K562 (cell line): ENCODE data around the gene FBXL12. TPM values are rescaled to one million over a fixed set of nuclear protein-coding genes. Genes with fewer than 3 reads are reported as not detected.
"Not testable (repeated sequence)": the region's sequence is repeated elsewhere in the genome, so short reads cannot be mapped to it uniquely, and the experiment has no call there.

Experiments used
- ATAC-seq: fragments of 200-7000 bp; cut with Tn5 transposase; 3 replicates; pipeline ENCODE4 v1.9.1; 2020; ENCODE audit warnings: moderate library complexity
- BruUV-seq: library from RNA; stranded (reverse); fragments of 400-500 nt; replicated peaks from 2 replicates; lab custom pipeline; 2021; lab: Mats Ljungman, UMichigan
- CTCF ChIA-PET: fragments of 300-600 bp; formaldehyde crosslinking; extraction: SDS; loops from one replicate; lab custom pipeline; 2021; ENCODE audit warnings: low intra/inter-chr PET ratio; lab: Yijun Ruan, JAX
- POLR2A ChIA-PET: fragments of 300-600, 350-650 bp; sonication (Branson Sonifier 250); formaldehyde crosslinking; extraction: SDS; loops from one replicate; lab custom pipeline; 2021; ENCODE audit warnings: antibody characterized with exemption, inconsistent platforms; lab: Yijun Ruan, JAX
- DNase-seq, 4 experiments: peaks; one replicate each; pipeline versions ENCODE4 v3.0.0 to v3.0.0-alpha.2; 2011 to 2018; ENCODE audit warnings: low spot score in 3 of 4, mixed read lengths in 3 of 4; ENCODE audit errors: extremely low read depth in 1 of 4
- FAIRE-seq: peaks from 2 replicates; lab custom pipeline; 2011; peaks lifted over from hg19 to GRCh38; lab: Jason Lieb, UNC
- H2AFZ ChIP-seq: 2 replicates; pipeline ENCODE4 v1.6.0; 2011; ENCODE audit warnings: low read depth, low read length, control low read depth, inconsistent platforms
- H3K27ac ChIP-seq: fragments of 200-600 bp; 3 replicates; pipeline ENCODE4 v1.8.0; 2011; ENCODE audit warnings: low read depth, mild to moderate bottlenecking, control low read depth, inconsistent platforms, low read length, moderate library complexity, mixed read lengths; ENCODE audit errors: extremely low read depth
- H3K27me3 ChIP-seq, 2 experiments: fragments of 300-600 bp in 1 of 2; 2 replicates in 1 of 2; 3 replicates in 1 of 2; pipeline versions ENCODE4 v1.6.0 to v1.8.0; 2011; ENCODE audit warnings: inconsistent platforms in 2 of 2, low read length in 2 of 2, mild to moderate bottlenecking in 1 of 2, mixed read lengths in 1 of 2, moderate library complexity in 1 of 2; ENCODE audit not compliant: control insufficient read depth in 2 of 2, insufficient read depth in 2 of 2
- H3K36me3 ChIP-seq: fragments of 300-600 bp; 3 replicates; pipeline ENCODE4 v1.8.0; 2011; ENCODE audit warnings: mild to moderate bottlenecking, low read length, inconsistent platforms; ENCODE audit not compliant: control insufficient read depth, insufficient read depth
- H3K4me1 ChIP-seq, 2 experiments: fragments of 200-600 bp in 1 of 2; replicated peaks in 1 of 2; 2 replicates in 1 of 2; 3 replicates in 1 of 2; pipeline versions ENCODE4 v1.5.1 to v1.8.0; 2011; ENCODE audit warnings: inconsistent platforms in 2 of 2, low read length in 2 of 2, mild to moderate bottlenecking in 1 of 2, mixed read lengths in 1 of 2, moderate library complexity in 1 of 2; ENCODE audit not compliant: control insufficient read depth in 2 of 2, insufficient read depth in 2 of 2
- H3K4me2 ChIP-seq: 2 replicates; pipeline ENCODE4 v1.6.1; 2011; ENCODE audit warnings: low read length, control low read depth, inconsistent platforms, mixed read lengths; ENCODE audit not compliant: insufficient read depth
- H3K4me3 ChIP-seq: fragments of 200-600 bp; sonication (generic), shearing (Covaris generic); 2 replicates; pipeline ENCODE4 v1.5.1; 2016; ENCODE audit warnings: control low read depth, inconsistent platforms
- H3K79me2 ChIP-seq: fragments of 200-600 bp; 3 replicates; pipeline ENCODE4 v1.8.0; 2011; ENCODE audit warnings: low read length, inconsistent platforms; ENCODE audit not compliant: control insufficient read depth, insufficient read depth
- H3K9ac ChIP-seq, 2 experiments: 2 replicates each; pipeline versions ENCODE4 v1.6.0 to v1.6.1; 2011; ENCODE audit warnings: low read depth in 2 of 2, low read length in 2 of 2, control low read depth in 1 of 2, inconsistent platforms in 1 of 2, mild to moderate bottlenecking in 1 of 2, mixed read lengths in 1 of 2; ENCODE audit not compliant: insufficient read depth in 1 of 2
- H3K9me1 ChIP-seq: one replicate; pipeline ENCODE4 v1.6.0; 2011; ENCODE audit warnings: inconsistent platforms, mild to moderate bottlenecking, low read length, moderate library complexity; ENCODE audit not compliant: control insufficient read depth, insufficient read depth
- H3K9me3 ChIP-seq: replicated peaks from 2 replicates; pipeline ENCODE4 v1.5.1; 2011; ENCODE audit warnings: low read depth, low read length, inconsistent platforms; ENCODE audit not compliant: control insufficient read depth, insufficient read depth
- H4K20me1 ChIP-seq: replicated peaks from 2 replicates; pipeline ENCODE4 v1.6.1; 2011; ENCODE audit warnings: low read length, inconsistent platforms, mixed read lengths; ENCODE audit not compliant: control insufficient read depth, insufficient read depth
- ATF1 ChIP-seq, 2 experiments: fragments of 450-650 bp in 1 of 2; IDR thresholded peaks; 2 replicates each; pipeline ENCODE4 v1.6.1; 2016; ENCODE audit warnings: missing compliant biosample characterization in 1 of 2, missing genetic modification characterization in 1 of 2
- GABPB1 ChIP-seq: sonication (generic); formaldehyde crosslinking; IDR thresholded peaks from 2 replicates; pipeline ENCODE4 v1.8.0; 2022; ENCODE audit warnings: mild to moderate bottlenecking, missing genetic modification reagents
- HNRNPH1 ChIP-seq: fragments of 200-400 bp; formaldehyde crosslinking; optimal IDR thresholded peaks from 2 replicates; pipeline ENCODE3; 2017; ENCODE audit warnings: low read depth, mild to moderate bottlenecking, low read length, moderate library complexity
- LARP7 ChIP-seq: fragments of 450-650 bp; IDR thresholded peaks from 2 replicates; pipeline ENCODE4 v1.6.1; 2016
- MIER1 ChIP-seq: fragments of 450-650 bp; IDR thresholded peaks from 2 replicates; pipeline ENCODE4 v1.6.1; 2016; ENCODE audit warnings: antibody characterized with exemption, mild to moderate bottlenecking, low read depth
- NFRKB ChIP-seq: fragments of 450-650 bp; IDR thresholded peaks from 2 replicates; pipeline ENCODE4 v1.6.1; 2016; ENCODE audit warnings: low read depth
- ZNF175 ChIP-seq: fragments of 200-800 bp; sonication (Bioruptor generic); IDR thresholded peaks from 2 replicates; pipeline ENCODE4 v1.6.1; 2016; ENCODE audit warnings: low read depth, mild to moderate bottlenecking, missing genetic modification characterization, missing compliant biosample characterization
- WGBS: fragments of 100-300 bp; shearing (Covaris generic); methylation state at CpG from one replicate; pipeline ENCODE4 v1.1.6; 2016; ENCODE audit warnings: low coverage, mixed read lengths; ENCODE audit not compliant: insufficient coverage; ENCODE audit errors: missing lambda C conversion rate; 5-methylcytosine and 5-hydroxymethylcytosine counted together
- in situ Hi-C: fragments of 300-500 bp; cut with MboI; formaldehyde crosslinking; loops from 4 replicates; pipeline ENCODE4 v1.15.0; 2018; ENCODE audit warnings: inconsistent platforms, mixed read lengths
- intact Hi-C: fragments of 100-400 bp; cut with micrococcal nuclease; formaldehyde crosslinking; loops from 2 replicates; pipeline ENCODE4 v1.14.2; 2022
- polyA plus RNA-seq, 8 experiments: library from polyadenylated mRNA; depleted of rRNA in 4 of 8; stranded (reverse) in 5 of 8; unstranded in 3 of 8; fragments of >200 nt; fragmentation: Nextera tagmentation in 2 of 8; fragmentation: Illumina TruSeq in 1 of 8; extraction: Ambion mirVana in 2 of 8; extraction: Trizol in 1 of 8; gene quantifications; 2 replicates each; pipeline versions ENCODE4 v1.2.1 to v1.2.3, GENCODE V29; 2011 to 2014; ENCODE audit warnings: inconsistent platforms in 1 of 8, missing spikeins in 1 of 8
- total RNA-seq, 7 experiments: library from RNA; depleted of rRNA in 6 of 7; stranded (reverse); fragments of >200 nt in 6 of 7; fragmentation: Illumina TruSeq in 2 of 7; extraction: Trizol in 2 of 7; gene quantifications; 2 replicates each; pipeline versions ENCODE4 v1.2.1 to v1.2.3, GENCODE V29; 2011 to 2021; ENCODE audit warnings: low replicate concordance in 1 of 7
- TF ChIP-seq, protein P1 (sequence below), 3 experiments: fragments of 200-800 bp in 1 of 3; fragments of 250-450 bp in 1 of 3; fragments of 450-650 bp in 1 of 3; sonication (Bioruptor Pico) in 1 of 3; sonication (Bioruptor generic) in 1 of 3; formaldehyde crosslinking in 1 of 3; IDR thresholded peaks; 2 replicates each; pipeline versions ENCODE4 v1.6.1 to v1.8.0; 2016 to 2022; ENCODE audit warnings: mild to moderate bottlenecking in 2 of 3, missing genetic modification characterization in 2 of 3, missing compliant biosample characterization in 1 of 3, moderate library complexity in 1 of 3
- TF ChIP-seq, protein P2 (sequence below), 2 experiments: fragments of 450-650 bp; IDR thresholded peaks; 2 replicates each; pipeline ENCODE4 v1.6.1; 2016

Gene FBXL12
- total and polyA plus RNA-seq, 9 of the 15 experiments (the other 6 are each of a cell fraction or from before 2014, with no cell fraction given), result 2.7 to 40.5 (median 26.5) TPM

DNA sequence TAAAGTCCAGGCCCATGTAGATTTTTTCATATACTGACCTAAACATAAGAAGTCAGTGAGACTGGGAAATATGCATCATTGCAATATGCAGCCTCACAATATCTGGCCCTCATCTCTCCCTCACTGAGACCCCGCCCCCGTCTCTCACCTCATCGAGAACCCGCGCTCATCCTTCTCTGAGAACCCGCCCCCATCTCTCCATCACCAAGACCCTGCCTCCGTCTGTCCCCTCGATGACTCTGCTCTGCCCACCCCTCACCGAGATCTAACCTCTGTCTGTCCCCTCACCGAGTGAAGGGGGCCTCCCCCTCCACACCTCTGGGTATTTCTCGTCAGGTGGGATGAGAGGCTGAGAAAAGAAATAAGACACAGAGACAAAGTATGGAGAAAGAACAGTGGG lies 29.8 kb downstream of the FBXL12 start (continued):
- TF ChIP-seq HNRNPH1, result no peak
- TF ChIP-seq, protein P1, sequence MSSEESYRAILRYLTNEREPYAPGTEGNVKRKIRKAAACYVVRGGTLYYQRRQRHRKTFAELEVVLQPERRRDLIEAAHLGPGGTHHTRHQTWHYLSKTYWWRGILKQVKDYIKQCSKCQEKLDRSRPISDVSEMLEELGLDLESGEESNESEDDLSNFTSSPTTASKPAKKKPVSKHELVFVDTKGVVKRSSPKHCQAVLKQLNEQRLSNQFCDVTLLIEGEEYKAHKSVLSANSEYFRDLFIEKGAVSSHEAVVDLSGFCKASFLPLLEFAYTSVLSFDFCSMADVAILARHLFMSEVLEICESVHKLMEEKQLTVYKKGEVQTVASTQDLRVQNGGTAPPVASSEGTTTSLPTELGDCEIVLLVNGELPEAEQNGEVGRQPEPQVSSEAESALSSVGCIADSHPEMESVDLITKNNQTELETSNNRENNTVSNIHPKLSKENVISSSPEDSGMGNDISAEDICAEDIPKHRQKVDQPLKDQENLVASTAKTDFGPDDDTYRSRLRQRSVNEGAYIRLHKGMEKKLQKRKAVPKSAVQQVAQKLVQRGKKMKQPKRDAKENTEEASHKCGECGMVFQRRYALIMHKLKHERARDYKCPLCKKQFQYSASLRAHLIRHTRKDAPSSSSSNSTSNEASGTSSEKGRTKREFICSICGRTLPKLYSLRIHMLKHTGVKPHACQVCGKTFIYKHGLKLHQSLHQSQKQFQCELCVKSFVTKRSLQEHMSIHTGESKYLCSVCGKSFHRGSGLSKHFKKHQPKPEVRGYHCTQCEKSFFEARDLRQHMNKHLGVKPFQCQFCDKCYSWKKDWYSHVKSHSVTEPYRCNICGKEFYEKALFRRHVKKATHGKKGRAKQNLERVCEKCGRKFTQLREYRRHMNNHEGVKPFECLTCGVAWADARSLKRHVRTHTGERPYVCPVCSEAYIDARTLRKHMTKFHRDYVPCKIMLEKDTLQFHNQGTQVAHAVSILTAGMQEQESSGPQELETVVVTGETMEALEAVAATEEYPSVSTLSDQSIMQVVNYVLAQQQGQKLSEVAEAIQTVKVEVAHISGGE (CRISPR knock-in tag; IDR thresholded peaks at IDR 0.05), result no peak

DNA sequence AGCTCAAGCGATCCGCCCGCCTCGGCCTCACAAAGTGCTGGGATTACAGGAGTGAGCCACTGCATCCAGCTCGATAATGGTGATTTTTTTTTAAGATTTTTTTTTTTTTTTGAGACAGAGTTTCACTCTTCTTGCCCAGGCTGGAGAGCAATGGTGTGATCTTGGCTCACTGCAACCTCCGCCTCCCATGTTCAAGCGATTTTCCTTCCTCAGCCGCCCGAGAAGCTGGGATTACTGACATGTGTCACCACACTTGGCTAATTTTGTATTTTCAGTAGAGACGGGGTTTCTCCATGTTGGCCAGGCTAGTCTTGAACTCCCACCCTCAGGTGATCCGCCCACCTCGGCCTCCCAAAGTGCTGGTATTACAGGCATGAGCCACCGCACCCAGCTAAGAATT lies 30.3 kb downstream of the FBXL12 start:
- peak overlapping the region; percentile 59 for H3K4me2 ChIP-seq
- POLR2A ChIA-PET, result interaction anchor here (0.7 to 1.1 kb wide), 3 partner anchors 11 to 194 kb away, joined by 3 to 5 read pairs (median 4); no protein-coding TSS in a partner anchor
- H3K4me3 ChIP-seq; H3K9me1 ChIP-seq; H3K27me3 ChIP-seq; ATAC-seq; H3K79me2 ChIP-seq; in situ Hi-C loops; H4K20me1 ChIP-seq; H3K36me3 ChIP-seq; H3K9me3 ChIP-seq; DNase-seq; BruUV-seq; FAIRE-seq; intact Hi-C loops; TF ChIP-seq ATF1 (CRISPR knock-in tag; IDR thresholded peaks at IDR 0.05): not testable (repeated sequence)
- H3K9ac ChIP-seq, result peak overlapping the region; percentile 46 to 48; a peak in 3 of 4 replicates
- 66% methylated on average over 12 of the region's 13 CpGs for WGBS
- CTCF ChIA-PET, result interaction anchor here (0.6 to 1.1 kb wide), 2 partner anchors 163 to 167 kb away, joined by 3 to 4 read pairs; no protein-coding TSS in a partner anchor
- peaks cover 50 to 52% of the 10 kb centered on the region in 2 experiments for H3K4me1 ChIP-seq
- H2AFZ ChIP-seq, result peak overlapping the region; percentile 77
- H3K27ac ChIP-seq, result peak overlapping the region; percentile 96
- 0 out of 2 replicates have a peak, but pooled peaks have one; percentile 24 for TF ChIP-seq LARP7
- peak; percentile 20; the same call in 1 of the 2 replicates for TF ChIP-seq MIER1
- TF ChIP-seq ATF1 (tag; IDR thresholded peaks at IDR 0.05), result peak; percentile 48
- TF ChIP-seq, protein P2, sequence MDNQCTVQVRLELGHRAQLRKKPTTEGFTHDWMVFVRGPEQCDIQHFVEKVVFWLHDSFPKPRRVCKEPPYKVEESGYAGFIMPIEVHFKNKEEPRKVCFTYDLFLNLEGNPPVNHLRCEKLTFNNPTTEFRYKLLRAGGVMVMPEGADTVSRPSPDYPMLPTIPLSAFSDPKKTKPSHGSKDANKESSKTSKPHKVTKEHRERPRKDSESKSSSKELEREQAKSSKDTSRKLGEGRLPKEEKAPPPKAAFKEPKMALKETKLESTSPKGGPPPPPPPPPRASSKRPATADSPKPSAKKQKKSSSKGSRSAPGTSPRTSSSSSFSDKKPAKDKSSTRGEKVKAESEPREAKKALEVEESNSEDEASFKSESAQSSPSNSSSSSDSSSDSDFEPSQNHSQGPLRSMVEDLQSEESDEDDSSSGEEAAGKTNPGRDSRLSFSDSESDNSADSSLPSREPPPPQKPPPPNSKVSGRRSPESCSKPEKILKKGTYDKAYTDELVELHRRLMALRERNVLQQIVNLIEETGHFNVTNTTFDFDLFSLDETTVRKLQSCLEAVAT (IDR thresholded peaks at IDR 0.05), result peak; percentile 31 to 92; a peak in 2 of 4 replicates
- TF ChIP-seq NFRKB, result peak; percentile 77
- TF ChIP-seq ZNF175 (CRISPR knock-in tag), result 0 out of 2 replicates have a peak, but pooled peaks have one; percentile 34
- TF ChIP-seq GABPB1, result 0 out of 2 replicates have a peak, but pooled peaks have one; percentile 5
